ENCODE results near the gene RAB3A.

DNA sequence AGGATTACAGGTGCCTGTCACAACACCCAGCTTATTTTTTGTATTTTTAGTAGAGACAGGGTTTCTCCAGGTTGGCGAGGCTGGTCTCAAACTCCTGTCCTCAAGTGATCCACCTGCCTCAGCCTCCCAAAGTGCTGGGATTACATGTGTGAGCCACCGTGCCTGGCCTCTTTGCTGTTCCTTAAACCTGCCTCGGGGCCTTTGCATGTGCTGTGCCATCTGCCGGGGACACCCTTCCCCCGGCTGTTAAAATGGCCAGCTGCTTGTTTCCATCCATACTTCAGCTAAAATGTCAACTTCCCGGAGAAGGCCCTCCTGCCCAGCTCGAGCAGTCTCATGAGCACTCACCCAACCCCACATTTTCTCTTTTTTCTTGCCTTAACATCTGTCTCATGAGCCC, 41.5 kb upstream of the RAB3A start:
- TF ChIP-seq SMC3 (IDR thresholded peaks at IDR 0.05) (no peak), BHLHE40 (IDR thresholded peaks at IDR 0.05; ENCODE audit: low read depth, low read length) (no peak), CTCF (IDR thresholded peaks at IDR 0.05) (no peak), EP300 (IDR thresholded peaks at IDR 0.05) (no peak), RAD21 (conservative IDR thresholded peaks at IDR 0.05 in 1 of 2, IDR thresholded peaks at IDR 0.05 in 1 of 2) (no peak), MAX (IDR thresholded peaks at IDR 0.05) (no peak), POLR2A (IDR thresholded peaks at IDR 0.05; ENCODE audit: low read length) (no peak), RCOR1 (IDR thresholded peaks at IDR 0.05; ENCODE audit: low read depth, low read length) (no peak), JUNB (IDR thresholded peaks at IDR 0.05) (no peak), RFX5 (IDR thresholded peaks at IDR 0.05) (no peak), PBX3 (IDR thresholded peaks at IDR 0.05) (no peak), KDM1A (IDR thresholded peaks at IDR 0.05; ENCODE audit: low read depth) (no peak)
- TF ChIP-seq, protein P1, sequence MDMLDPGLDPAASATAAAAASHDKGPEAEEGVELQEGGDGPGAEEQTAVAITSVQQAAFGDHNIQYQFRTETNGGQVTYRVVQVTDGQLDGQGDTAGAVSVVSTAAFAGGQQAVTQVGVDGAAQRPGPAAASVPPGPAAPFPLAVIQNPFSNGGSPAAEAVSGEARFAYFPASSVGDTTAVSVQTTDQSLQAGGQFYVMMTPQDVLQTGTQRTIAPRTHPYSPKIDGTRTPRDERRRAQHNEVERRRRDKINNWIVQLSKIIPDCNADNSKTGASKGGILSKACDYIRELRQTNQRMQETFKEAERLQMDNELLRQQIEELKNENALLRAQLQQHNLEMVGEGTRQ (IDR thresholded peaks at IDR 0.05), result no peak

Measured in A549 (cell line).